A549 treated with Mapracorat at 1 μM for 4 hours (cell line): Measurements from ENCODE around the gene SCCPDH. TPM values are rescaled to one million over a fixed set of nuclear protein-coding genes. Genes with fewer than 3 reads are reported as not detected.

ENCODE experiments used
- total RNA-seq: library from RNA; stranded (reverse); fragments of 200-300 nt; extraction: Qiagen RNA extraction; gene quantifications from 5 replicates; pipeline ENCODE4 v1.2.3, GENCODE V29; 2022

SCCPDH gene, protein sequence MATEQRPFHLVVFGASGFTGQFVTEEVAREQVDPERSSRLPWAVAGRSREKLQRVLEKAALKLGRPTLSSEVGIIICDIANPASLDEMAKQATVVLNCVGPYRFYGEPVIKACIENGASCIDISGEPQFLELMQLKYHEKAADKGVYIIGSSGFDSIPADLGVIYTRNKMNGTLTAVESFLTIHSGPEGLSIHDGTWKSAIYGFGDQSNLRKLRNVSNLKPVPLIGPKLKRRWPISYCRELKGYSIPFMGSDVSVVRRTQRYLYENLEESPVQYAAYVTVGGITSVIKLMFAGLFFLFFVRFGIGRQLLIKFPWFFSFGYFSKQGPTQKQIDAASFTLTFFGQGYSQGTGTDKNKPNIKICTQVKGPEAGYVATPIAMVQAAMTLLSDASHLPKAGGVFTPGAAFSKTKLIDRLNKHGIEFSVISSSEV
- total RNA-seq = 43.4 to 48.4 TPM (median 47.3 TPM) in 5 replicates

DNA sequence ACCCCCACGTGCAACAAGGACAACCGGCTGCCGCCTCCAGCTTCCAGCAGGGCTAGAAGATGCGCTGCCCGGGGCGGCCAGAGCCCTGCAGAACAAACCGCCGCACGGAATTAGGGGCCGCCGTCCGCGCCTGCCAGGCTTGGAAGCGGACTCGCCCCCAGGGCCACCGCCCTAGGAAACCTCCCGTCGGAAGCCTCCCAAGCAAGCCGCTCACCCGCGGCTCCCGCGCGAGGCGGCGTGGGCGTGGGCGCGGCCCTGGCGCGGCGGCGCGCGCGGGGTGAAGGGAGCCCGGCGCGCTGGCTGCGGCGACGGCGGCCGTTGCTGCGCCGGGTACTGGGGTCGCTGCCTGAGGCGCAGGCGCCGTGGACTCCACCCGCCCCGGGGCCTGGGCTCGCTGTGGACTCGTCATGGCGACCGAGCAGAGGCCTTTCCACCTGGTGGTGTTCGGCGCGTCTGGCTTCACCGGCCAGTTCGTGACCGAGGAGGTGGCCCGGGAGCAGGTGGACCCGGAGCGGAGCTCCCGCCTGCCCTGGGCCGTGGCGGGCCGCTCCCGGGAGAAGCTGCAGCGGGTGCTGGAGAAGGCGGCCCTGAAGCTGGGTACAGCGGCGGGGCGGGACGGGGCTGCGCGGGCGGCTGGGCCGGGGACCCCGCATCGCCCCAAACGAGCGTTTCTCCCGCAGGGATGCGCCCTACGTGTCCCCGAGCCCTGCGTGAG is at the start of gene SCCPDH:
TSS of gene SCCPDH (plus strand) at position 394 of the 715 bp plus-strand sequence. CDS start at position 408, 14 bp downstream.

Other genes with a start within 250 kb of the SCCPDH start
- gene SMYD3, start 217.1 kb upstream of the SCCPDH start, total RNA-seq = 12.8 to 15.5 TPM (median 14.7 TPM) in 5 replicates
- gene TFB2M, start 158.1 kb upstream of the SCCPDH start, total RNA-seq = 33.4 to 36.7 TPM (median 35.3 TPM) in 5 replicates
- gene CNST, start 158.0 kb upstream of the SCCPDH start, total RNA-seq = 6.4 to 10.0 TPM (median 7.6 TPM) in 5 replicates
- 22.6 to 31.5 TPM (median 29.0 TPM) in 5 replicates for gene AHCTF1, start 207.5 kb downstream of the SCCPDH start, total RNA-seq